Upper lobe of right lung (tissue), 1 donor: ENCODE measurements around the gene CLDN5. TPM values are rescaled to one million over a fixed set of nuclear protein-coding genes. Genes with fewer than 3 reads are reported as not detected.
A peak's percentile ranks its signal among the peaks of the same experiment; 100 is the strongest.
"Not testable (repeated sequence)": the region's sequence is repeated elsewhere in the genome, so short reads cannot be mapped to it uniquely, and the experiment has no call there.

ENCODE experiments used
- ATAC-seq: fragments of 200-7000 bp; cut with Tn5 transposase; one replicate; pipeline ENCODE4 v1.9.1; 2020; ENCODE audit warnings: mild to moderate bottlenecking, moderate library complexity
- DNase-seq: peaks from one replicate; pipeline ENCODE4 v3.0.0-alpha.2; 2020
- H3K27ac ChIP-seq: fragments of 200-600 bp; one replicate; pipeline ENCODE4 v1.8.0; 2022
- H3K27me3 ChIP-seq: fragments of 200-600 bp; one replicate; pipeline ENCODE4 v1.8.0; 2022; ENCODE audit warnings: mild to moderate bottlenecking
- H3K36me3 ChIP-seq: fragments of 200-600 bp; one replicate; pipeline ENCODE4 v1.8.0; 2022
- H3K4me1 ChIP-seq: fragments of 200-600 bp; one replicate; pipeline ENCODE4 v1.8.0; 2022
- H3K4me3 ChIP-seq: fragments of 200-600 bp; one replicate; pipeline ENCODE4 v1.8.0; 2022; ENCODE audit warnings: mild to moderate bottlenecking
- H3K9me3 ChIP-seq: fragments of 200-600 bp; one replicate; pipeline ENCODE4 v1.8.0; 2022
- intact Hi-C: fragments of 100-400 bp; cut with DNase I; formaldehyde crosslinking; loops from one replicate; pipeline ENCODE4 v1.11.0; 2022
- total RNA-seq: library from RNA; stranded (reverse); fragmentation: NEBNext Ultra II Directional; extraction: Animal tissue kit (Norgen Biotek cat#: 25700); gene quantifications from one replicate; pipeline ENCODE4 v1.2.1, GENCODE V29; 2021
- TF ChIP-seq, protein P1 (sequence below): fragments of 200-600 bp; IDR thresholded peaks from one replicate; pipeline ENCODE4 v1.8.0; 2022; ENCODE audit warnings: antibody characterized with exemption
- donor health status: DM: no; HTN: yes; CAD: no; lungs with severe emphysema.

The CLDN5 gene
- total RNA-seq, 1 donor from 2014 or later: 274 TPM

DNA sequence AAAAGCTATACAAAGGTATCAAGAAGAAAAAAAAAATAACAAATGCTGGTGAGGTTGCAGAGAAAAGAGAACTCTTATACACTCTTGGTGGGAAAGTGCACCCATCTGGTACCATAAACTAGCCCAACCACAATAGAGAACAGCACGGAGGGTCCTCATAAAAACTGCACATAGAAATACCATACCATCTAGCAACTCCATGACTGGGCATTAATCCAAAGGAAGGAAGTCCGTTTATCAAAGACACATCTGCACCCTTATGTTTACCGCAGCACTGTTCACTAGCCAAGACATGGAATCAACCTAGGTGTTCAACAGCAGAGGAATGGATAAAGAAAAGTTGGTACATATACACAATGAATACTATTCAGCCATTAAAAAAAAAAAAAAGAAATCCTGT lies 10.8 kb upstream of the CLDN5 start:
- Histone ChIP-seq H3K9me3 (no peaks in the 10 kb centered on the region), H3K4me1 (peaks cover 3% of the 10 kb centered on the region), H3K27me3 (peaks cover 6% of the 10 kb centered on the region), H3K27ac (no peak overlapping the region), H3K36me3 (no peaks in the 10 kb centered on the region), H3K4me3 (no peak overlapping the region)
- DNase-seq (no peak), ATAC-seq (no peak)
- intact Hi-C loops: no loop called here
- TF ChIP-seq, protein P1, sequence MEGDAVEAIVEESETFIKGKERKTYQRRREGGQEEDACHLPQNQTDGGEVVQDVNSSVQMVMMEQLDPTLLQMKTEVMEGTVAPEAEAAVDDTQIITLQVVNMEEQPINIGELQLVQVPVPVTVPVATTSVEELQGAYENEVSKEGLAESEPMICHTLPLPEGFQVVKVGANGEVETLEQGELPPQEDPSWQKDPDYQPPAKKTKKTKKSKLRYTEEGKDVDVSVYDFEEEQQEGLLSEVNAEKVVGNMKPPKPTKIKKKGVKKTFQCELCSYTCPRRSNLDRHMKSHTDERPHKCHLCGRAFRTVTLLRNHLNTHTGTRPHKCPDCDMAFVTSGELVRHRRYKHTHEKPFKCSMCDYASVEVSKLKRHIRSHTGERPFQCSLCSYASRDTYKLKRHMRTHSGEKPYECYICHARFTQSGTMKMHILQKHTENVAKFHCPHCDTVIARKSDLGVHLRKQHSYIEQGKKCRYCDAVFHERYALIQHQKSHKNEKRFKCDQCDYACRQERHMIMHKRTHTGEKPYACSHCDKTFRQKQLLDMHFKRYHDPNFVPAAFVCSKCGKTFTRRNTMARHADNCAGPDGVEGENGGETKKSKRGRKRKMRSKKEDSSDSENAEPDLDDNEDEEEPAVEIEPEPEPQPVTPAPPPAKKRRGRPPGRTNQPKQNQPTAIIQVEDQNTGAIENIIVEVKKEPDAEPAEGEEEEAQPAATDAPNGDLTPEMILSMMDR: no peak

DNA sequence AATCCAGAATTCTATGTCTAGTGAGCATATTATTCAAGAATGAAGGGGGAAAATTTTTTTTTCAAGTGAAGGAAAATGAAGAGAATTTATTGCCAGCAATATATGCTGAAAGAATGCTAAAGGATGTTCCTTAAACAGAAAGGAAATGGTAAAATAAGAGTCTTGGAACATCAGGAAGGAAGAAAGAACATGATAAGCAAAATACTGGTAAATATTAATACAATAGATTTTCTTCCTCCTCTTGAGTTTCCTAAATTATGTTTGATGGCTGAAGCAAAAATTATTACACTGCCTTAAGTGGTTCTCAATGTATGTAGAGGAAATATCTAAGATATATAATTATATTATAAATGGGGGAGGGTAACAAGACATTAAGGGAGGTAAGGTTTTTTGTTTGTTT lies 9.6 kb upstream of the CLDN5 start:
- no peak overlapping the region for H3K27ac ChIP-seq

DNA sequence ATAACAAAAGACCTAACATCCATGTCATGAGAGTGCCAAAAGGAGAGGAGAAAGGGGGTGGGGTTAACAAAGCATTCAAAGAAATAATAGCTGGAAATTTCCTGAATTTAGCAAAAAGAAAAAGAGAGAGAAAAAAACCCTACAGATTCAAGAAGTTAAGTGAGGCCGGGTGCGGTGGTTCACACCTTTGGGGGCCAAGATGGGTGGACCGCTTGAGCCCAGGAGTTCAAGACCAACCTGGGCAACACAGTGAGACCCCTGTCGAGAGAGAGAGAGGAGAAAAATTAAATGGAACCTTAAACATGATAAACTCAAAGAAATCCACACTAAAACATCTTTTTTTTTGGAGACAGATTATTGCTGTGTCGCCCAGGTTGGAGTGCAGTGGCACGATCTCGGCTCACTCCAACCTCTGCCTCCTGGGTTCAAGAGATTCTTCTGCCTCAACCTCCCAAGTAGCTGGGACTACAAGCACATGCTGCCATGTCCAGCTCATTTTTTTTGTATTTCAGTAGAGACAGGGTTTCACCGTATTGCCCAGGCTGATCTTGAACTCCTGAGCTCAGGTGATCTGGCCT lies 8.9 kb upstream of the CLDN5 start:
- ATAC-seq (no peak), DNase-seq (no peak)
- Histone ChIP-seq H3K4me3 (no peak overlapping the region), H3K27ac (no peak overlapping the region), H3K36me3 (no peaks in the 10 kb centered on the region), H3K4me1 (peaks cover 3% of the 10 kb centered on the region), H3K27me3 (peaks cover 17% of the 10 kb centered on the region), H3K9me3 (no peaks in the 10 kb centered on the region)
- intact Hi-C loops: no loop called here
- TF ChIP-seq, protein P1: no peak

More for the DNA sequence above, 9.6 kb upstream of the CLDN5 start:
- Histone ChIP-seq H3K4me3 (no peak overlapping the region), H3K9me3 (no peaks in the 10 kb centered on the region), H3K4me1 (peaks cover 3% of the 10 kb centered on the region), H3K27me3 (peaks cover 10% of the 10 kb centered on the region), H3K36me3 (no peaks in the 10 kb centered on the region)
- intact Hi-C loops: no loop called here
- TF ChIP-seq, protein P1: no peak
- DNase-seq (no peak), ATAC-seq (no peak)

DNA sequence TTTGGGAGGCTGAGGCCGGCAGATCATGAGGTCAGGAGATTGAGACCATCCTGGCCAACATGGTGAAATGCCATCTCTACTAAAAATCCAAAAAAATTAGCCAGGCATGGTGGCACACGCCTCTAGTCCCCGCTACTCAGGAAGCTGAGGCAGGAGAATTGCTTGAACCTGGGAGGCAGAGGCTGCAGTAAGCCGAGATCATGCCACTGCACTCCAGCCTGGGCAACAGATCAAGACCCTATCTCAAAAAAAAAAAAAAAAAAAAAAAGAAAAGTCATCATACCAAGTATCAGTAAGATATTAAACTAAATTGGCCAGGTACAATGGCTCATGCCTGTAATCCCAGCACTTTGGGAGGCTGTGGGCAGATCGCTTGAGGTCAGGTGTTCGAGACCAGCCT lies 7.1 kb upstream of the CLDN5 start:
- peaks cover 18% of the 10 kb centered on the region for H3K27me3 ChIP-seq
- intact Hi-C loops, H3K4me1 ChIP-seq, H3K36me3 ChIP-seq, H3K4me3 ChIP-seq, H3K27ac ChIP-seq, ATAC-seq, H3K9me3 ChIP-seq, DNase-seq: not testable (repeated sequence)

DNA sequence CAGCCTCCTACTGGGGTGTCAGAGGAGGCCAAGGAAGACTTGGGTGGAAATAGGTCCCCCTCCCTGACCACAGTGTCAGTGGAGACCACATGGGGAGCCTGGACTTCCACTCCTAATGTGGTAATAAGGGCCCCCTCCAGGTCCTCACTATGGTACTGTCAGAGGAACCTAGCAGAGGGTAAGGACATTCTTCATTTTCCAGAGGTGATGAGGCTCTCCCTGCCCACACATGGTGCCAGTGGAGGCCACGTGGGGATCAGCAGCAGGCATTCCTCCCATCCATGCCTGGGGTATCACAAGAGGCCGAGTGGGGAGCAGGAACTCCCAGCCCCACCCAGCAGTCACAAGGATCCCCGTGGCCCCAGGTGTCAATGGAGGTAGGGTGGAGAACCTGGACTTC lies 6.5 kb upstream of the CLDN5 start:
- TF ChIP-seq, protein P1: no peak
- H3K27ac ChIP-seq: no peak overlapping the region
- DNase-seq: peak; percentile 19

DNA sequence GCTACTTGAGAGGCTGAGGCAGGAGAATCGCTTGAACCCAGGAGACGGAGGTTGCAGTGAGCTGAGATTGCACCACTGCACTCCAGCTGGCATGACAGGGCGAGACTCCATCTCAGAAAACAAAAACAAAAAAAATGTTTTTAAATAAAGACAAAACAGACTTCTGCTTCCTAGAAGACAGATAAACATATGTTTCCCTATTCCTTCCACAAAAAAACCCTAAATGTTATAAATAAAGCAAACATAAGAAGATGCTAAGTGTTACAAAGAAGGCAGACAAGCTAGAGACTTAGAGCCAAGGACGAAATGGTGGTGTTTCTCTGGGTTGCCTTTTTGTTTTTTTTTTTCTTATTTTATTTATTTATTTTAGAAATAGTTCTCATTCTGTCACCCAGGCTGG lies 5.6 kb upstream of the CLDN5 start:
- H3K36me3 ChIP-seq: no peaks in the 10 kb centered on the region
- H3K9me3 ChIP-seq: no peaks in the 10 kb centered on the region
- H3K27me3 ChIP-seq: peaks cover 33% of the 10 kb centered on the region
- no peak overlapping the region for H3K27ac ChIP-seq
- no peak for ATAC-seq
- TF ChIP-seq, protein P1: no peak
- no peak overlapping the region for H3K4me3 ChIP-seq
- intact Hi-C loops: loop anchor here (10.0 kb wide), 1 partner anchor 85 kb away; no protein-coding TSS in a partner anchor
- H3K4me1 ChIP-seq: peaks cover 6% of the 10 kb centered on the region
- no peak for DNase-seq

More for the DNA sequence above, 6.5 kb upstream of the CLDN5 start:
- Histone ChIP-seq H3K9me3 (no peaks in the 10 kb centered on the region), H3K4me3 (no peak overlapping the region), H3K4me1 (peaks cover 8% of the 10 kb centered on the region), H3K36me3 (no peaks in the 10 kb centered on the region), H3K27me3 (peaks cover 24% of the 10 kb centered on the region)
- intact Hi-C loops: no loop called here
- no peak for ATAC-seq
